Bronchial smooth muscle cell (primary cell): Measurements from ENCODE around the gene MS4A12. TPM values are rescaled to one million over a fixed set of nuclear protein-coding genes. Genes with fewer than 3 reads are reported as not detected.

ENCODE experiments used
- total RNA-seq: library from RNA; depleted of rRNA; stranded (reverse); fragments of >200 nt; gene quantifications from 2 replicates; pipeline ENCODE4 v1.2.1, GENCODE V29; 2014

Gene MS4A12
- total RNA-seq, result not detected in 2 replicates

DNA sequence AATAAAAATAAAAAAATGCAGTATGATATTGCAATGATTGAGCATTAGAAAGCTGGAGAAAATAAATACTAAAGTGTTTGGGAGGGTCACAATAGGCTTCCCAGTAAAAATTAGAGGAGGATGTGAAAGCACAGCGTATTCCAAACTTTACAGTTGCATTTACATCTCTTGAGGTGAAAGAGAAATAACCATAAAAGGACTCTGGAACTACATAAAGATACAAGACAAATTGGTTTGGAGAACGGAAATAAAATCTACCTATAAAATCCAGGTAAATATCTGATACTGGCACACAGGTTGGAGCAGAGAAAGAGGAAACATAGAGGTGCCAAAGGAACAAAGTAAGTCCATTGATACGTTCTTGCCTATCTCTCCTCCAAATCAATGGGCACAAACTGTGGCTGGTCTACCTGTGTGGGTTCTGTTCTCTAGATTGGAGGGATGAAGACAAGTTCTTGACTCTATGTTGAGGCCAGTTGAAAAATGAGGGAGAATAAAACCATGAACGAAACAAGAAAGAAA is at the start of gene MS4A12:
Gene MS4A12, plus strand, starts transcription at position 291 of the 522 bp plus-strand sequence. CDS start 4,541 bp downstream, outside the sequence.

DNA sequence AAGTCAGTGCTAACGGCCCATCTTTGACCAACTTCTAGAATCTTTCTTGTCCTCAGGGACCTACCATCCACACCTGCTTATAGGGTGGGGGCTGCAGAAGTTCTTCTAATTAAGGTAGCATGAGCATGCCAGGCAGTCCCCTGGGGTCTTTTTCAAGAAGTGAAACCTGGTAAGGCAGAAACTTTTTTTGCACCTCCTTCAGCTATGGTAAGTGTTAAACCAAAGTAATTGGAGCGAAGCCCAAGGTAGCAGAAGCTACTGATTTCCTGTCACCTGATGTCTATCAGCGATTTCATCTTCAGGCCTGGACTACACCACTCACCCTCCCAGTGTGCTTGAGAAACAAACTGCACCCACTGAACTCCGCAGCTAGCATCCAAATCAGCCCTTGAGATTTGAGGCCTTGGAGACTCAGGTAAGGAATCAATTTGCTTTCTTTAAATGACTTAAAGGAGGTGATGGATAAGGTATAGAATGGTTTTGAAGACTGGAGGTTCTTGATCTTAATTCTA is 37.0 kb upstream of the MS4A12 start, which contains the start of gene MS4A1:
Gene MS4A1, plus strand, starts transcription at position 317 of the 512 bp plus-strand sequence. CDS start 6,528 bp downstream, outside the sequence.

GRCh38 chr11:60515144-60515855 is 22.7 kb downstream of the MS4A12 start, which contains the start of gene MS4A13:
TSS of gene MS4A13 (plus strand) at chr11:60515392. CDS start at chr11:60518084, 2,692 bp downstream.

Other genes starting within 250 kb of the MS4A12 start
- gene MS4A4E, start 249.6 kb upstream of the MS4A12 start, total RNA-seq, result not detected in 2 replicates
- not detected in 2 replicates for gene MS4A4A, start 212.1 kb upstream of the MS4A12 start, total RNA-seq
- not detected in 2 replicates for gene MS4A6E, start 165.5 kb upstream of the MS4A12 start, total RNA-seq
- not detected in 2 replicates for gene MS4A7, start 114.2 kb upstream of the MS4A12 start, total RNA-seq
- not detected in 2 replicates for gene MS4A14, start 96.3 kb upstream of the MS4A12 start, total RNA-seq
- gene MS4A5, start 63.2 kb upstream of the MS4A12 start, total RNA-seq, result not detected in 2 replicates
- gene MS4A1, start 36.9 kb upstream of the MS4A12 start, total RNA-seq, result not detected in 2 replicates
- not detected in 2 replicates for gene MS4A13, start 22.6 kb downstream of the MS4A12 start, total RNA-seq
- gene MS4A8, start 206.8 kb downstream of the MS4A12 start, total RNA-seq, result not detected in 2 replicates
- gene MS4A18, start 231.9 kb downstream of the MS4A12 start, total RNA-seq, result not detected in 2 replicates